ENCODE measurements around the gene IL17RA.
A peak's percentile ranks its signal among the peaks of the same experiment; 100 is the strongest.

Gene IL17RA

DNA sequence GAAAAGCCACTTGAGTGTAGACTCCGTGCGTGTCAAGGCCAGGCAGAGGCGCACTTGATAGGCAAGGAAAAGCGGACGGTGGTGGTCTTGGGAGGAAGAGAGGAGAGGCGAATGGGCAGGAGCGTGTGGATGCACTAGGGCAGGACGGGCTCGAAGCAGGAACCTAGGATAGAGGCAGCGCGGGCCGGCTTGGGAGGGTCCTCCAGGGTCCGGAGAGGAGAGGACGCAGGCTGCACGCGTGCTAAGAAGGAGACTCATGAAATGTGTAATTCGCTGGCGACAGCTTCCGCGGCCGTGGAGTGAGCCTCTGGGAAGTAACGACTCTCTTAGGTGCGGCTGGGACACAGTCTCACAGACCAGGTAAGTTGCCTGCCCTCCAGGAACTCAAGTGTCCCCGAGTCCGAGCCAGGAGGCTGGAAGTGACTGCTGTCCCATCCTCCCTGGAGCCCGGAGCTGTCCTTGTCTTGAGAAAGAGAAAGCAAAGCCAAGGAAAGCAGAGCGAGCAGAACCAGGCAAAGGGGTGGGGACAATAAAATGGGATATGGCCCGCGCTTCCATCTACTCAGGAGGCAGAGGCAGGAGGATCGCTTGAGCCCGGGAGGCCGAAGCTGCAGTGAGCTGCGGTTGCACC is 874 bp upstream of the IL17RA start:
- no peak for DNase-seq (ENCODE audit: low spot score)

DNA sequence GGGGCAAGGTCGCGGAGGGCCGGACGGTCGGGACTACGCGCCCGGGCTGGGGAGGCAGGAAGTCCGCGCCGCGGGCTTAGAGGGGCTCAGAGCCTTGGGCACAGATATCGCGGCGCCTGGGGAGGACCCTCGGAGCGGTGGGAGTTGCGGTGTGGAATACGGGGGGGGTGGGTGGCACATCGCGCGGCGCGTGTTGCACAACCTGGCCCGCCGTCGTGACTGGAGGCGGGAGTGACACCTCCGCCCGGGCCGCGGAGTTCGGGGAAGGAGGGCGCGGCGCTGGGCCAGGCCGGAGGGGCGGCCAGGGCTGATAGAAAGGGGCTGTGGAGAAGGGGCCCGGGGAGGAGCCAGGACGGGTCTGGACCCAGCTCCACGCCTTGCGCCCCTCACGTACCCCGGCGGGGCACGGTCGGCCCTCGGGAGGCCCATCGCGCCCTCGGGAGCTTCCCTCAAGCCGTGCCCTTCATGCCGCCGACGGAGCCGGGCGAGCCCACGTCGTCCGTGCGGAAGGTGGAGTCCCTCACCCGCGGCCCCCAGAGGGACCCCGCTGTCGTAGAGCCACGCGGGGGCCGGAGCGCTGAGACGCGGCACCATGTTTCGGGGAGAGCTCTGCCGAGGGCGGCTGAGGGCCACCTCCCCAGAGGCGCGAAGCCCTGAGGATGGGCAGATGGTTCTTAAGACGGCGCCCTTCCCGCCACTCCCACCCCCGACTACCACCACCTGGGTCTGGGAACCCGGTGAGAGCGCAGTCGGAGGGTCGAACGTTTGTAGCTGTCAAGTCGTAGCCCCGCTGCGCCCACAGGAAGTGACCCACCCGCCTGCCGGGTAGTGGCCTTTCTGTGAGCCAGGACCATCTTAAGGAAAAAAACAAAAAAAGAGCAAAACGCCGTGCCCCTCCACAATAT is 729 bp downstream of the IL17RA start:
- no peak for DNase-seq (ENCODE audit: low spot score)

DNA sequence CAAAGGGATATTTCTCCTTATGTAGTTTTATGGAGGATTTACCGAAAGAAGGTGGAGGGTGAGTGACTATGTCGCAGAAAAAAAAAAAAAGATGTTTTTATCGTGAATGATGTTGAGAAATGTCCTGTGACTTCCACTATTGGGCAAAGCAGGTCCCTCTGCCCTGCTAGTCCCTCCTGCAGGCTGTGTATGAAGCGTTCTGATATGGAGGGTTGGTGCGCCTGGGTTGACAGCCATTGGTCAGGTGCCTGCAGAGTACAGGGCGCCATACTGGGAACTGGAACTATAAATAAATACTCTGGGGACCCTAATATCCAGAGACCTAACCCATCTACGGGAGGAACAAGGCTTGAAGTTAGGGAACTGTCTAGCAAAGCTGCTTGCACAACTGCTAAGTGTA is 1.5 kb downstream of the IL17RA start:
- DNase-seq (ENCODE audit: low spot score): no peak

DNA sequence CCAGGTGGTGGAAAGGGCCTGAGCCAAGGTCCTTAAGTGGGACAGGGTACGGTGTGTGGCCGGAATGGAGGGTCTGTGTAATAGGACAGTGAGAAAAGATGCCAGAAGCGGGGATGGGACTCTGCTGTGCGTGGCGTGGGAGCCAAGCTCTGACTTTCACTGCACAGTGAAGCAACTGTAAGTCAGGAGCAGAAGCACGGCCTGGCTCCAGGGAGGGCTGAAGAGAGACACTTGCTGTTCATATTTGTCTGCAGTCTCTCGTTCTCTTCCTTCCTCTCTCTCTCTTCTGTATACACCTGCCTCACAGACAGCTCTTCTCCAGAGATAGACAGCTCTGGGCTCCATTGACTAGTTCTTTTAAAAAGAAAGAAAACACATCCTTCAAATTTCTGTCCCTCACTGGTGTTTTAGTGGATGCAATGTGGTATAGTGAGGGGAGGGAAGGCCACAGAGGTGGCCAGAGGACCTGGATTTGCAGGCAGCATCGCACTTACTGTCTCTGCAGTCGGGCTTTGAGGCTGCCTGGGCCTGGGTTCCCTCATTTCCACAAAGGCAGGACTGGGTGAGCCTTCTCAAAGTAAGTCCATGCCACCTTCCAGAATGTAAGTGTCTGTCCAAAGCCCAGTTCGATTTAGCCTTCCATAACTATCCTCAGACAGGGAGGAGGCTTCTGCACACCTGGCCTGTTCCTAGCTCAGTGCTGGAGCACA is 2.1 kb downstream of the IL17RA start:
- no peak for DNase-seq (ENCODE audit: low spot score)

DNA sequence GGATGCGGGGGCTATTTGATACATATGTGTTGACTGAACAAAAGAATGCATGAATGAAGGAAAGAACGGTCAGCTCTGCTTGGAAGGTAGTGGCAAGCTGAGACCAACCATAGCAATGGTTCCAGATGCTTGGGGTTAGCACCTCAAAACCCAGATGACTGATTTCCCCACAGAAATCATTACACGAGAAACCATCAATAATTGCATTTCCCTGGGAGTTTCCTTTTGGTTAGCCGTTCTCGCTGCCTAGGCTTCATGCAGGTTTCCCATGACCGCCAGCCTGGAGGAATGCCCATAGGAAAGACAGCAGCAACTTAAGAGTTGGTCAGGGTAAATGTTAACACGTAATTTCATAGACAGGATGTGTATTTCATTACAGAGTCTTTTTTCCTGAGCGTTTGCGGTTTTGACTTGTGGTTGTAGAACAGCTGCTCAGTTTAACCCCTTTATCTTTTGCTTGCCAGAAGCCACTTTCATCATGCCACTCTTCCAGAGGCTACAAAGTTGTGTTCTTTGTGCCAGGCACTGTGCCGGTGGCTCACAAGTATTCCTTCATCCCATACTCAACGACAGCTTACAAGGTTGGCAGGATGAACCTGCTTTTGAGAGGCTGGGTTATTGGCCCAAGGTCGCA is 2.8 kb downstream of the IL17RA start:
- peak; percentile 72 for DNase-seq (ENCODE audit: low spot score)

DNA sequence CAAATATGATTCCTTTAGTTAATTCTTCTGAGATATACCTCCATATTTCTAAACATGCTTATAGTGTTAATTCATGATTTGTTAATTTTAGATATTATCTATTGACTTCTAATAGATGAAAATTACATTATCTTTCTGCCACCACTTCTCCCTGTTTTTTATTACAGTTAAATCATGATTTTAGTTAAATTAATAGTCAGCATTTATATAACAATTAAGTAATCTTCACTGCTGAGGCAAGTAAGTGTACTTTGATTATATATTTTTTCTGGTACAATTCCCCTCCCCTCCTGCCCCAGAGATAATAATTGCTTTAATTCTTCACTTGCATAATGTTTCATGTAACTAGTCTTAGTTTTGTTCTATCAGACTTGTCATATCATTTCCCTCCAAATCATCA is 5.8 kb downstream of the IL17RA start:
- no peak for DNase-seq (ENCODE audit: low spot score)

DNA sequence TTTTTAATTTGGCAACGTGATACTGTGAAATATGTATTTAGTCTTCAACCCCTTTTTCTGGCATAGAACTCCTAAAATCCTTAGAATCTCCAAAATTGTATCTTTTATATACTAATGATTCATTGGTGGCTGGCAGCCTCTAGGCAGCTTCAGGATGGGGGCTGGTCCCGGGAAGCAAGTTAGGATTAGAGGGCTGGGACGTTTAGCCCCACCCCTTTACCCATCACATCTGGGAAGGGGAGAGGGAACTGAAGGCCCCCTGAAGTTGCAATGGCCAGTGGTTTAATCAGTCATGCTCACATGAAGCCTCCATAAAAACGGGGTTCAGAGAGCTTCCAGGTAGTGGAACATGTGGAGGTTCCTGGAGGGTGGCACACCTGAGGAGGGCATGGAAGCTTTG is 7.1 kb downstream of the IL17RA start:
- no peak for DNase-seq (ENCODE audit: low spot score)

DNA sequence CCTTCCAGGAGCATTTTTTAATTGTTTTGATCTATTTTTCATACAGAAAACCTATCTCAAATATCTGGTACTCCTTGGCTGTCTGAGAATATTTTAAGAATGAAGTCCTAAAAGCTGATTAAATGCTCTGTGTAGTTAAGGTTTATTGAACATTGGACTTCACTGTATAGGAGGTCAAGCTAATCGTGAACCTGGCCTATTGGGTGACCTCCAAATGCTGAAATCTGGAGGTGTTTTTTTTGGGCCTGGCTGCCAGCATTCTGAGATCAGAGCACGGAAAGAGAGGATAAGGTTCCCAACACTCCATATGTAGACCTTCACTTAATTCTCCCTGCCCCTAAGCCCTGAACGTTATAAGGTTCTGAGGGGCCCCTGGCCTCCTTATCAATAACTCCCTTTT is 8.3 kb downstream of the IL17RA start:
- no peak for DNase-seq (ENCODE audit: low spot score)

DNA sequence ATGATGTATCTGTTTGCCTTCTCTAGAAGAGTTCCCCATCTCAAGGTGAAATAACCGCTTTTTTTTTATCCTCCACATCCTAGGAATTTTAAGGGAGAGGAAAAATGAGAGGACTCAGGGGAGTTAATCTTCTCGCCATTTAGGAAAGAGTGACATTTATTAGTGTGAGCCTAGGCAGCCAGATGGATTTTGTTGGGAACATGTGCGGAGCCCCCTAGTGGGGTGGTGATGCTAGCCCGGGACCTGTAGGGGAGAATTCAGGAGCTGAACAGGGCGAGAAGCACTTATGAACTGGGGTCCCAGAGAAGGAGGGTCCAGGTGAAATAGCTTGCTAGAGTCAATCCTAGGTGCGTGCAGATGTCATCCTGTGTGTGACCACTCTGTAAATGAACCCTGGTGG is 10.7 kb downstream of the IL17RA start:
- no peak for DNase-seq (ENCODE audit: low spot score)

DNA sequence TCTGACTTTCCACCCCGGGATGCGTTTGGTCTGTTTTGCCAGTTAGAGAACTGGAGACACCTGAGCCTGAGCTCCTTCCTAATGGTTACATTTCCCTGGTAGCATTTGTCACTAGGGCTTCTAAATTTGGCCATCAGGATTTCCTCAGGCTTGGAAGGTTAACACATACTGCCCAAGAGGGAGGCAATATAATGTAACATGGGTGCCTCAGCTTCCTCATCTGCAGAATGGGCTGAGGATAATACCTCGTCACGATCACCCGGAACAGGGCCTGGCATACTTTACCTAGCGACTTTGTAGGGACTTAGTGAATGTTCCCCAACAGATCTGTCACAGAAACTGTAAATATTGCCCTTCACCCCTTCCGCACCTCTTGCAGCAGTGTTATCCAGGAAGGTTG is 11.3 kb downstream of the IL17RA start:
- DNase-seq (ENCODE audit: low spot score): no peak

DNA sequence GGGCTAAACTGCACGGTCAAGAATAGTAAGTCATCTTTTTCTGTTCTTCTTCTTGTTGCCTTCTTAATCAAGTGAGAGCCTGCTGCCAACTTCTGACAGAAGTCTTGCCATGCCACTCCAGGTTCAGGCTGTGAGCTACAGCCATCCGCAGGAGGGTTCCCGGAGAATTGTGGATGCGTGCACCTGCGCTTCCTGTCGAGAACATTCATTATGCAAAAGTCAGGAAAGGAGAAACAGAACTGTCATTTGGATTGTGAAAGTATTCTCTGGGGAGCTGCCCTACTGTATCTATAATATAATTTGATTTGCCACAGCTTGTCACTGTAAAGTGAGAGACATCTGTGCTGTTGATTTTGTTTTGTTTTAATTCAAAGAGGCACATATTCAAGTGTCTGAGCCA is 12.3 kb downstream of the IL17RA start:
- no peak for DNase-seq (ENCODE audit: low spot score)

DNA sequence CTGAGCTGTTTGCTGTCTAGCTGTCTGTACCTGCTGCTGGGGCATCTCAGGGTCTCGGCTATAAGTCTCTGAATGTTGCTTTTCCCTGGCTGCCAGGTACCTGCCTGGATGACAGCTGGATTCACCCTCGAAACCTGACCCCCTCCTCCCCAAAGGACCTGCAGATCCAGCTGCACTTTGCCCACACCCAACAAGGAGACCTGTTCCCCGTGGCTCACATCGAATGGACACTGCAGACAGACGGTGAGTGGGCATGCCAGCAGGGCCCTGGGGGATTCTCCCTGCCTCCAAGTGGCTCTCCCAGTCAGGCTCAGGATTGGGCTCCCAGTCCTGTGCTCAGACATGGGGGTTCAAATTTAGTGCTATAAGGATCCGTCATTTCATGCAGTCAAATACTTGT is 12.9 kb downstream of the IL17RA start:
- DNase-seq (ENCODE audit: low spot score): no peak

DNA sequence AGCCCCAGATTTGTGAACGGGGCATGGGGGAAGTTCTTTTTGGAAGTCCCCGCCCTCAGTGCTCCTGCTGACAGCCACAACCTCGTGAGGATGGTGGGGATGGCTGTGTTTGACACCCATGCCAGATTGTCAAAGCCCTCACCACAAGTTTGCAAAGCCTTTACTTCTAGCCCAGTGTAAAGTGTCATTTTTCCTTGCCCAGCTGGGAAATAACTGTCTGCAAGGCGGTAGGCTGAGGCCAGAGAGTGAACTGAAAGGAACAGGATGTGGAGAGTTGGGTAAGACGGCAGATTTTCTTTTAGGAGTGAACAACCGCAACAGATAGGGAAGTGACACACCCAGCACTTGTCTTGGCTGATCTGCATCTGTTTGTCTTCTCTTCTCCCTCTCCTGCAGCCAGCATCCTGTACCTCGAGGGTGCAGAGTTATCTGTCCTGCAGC is 13.6 kb downstream of the IL17RA start:
- DNase-seq (ENCODE audit: low spot score): peak; percentile 52

DNA sequence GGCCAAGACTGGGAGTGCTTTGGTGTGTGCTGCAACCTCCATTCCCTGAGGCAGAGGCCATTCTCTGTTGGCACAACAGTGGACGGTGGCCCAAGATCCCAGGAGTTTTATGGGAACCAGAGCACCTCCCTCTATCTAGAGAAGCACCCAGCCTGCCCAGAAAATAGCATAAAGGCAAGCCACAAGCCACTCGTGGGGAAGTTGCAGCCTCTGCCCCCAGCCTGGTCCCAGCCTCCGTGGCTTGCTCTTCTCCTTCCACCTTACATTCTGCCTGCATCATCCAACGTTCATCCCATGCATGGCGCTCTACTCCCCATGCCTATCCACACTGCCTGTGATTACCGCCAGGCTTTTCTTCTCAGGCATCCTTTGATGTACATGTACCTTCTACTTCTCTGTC is 15.8 kb downstream of the IL17RA start:
- no peak for DNase-seq (ENCODE audit: low spot score)

DNA sequence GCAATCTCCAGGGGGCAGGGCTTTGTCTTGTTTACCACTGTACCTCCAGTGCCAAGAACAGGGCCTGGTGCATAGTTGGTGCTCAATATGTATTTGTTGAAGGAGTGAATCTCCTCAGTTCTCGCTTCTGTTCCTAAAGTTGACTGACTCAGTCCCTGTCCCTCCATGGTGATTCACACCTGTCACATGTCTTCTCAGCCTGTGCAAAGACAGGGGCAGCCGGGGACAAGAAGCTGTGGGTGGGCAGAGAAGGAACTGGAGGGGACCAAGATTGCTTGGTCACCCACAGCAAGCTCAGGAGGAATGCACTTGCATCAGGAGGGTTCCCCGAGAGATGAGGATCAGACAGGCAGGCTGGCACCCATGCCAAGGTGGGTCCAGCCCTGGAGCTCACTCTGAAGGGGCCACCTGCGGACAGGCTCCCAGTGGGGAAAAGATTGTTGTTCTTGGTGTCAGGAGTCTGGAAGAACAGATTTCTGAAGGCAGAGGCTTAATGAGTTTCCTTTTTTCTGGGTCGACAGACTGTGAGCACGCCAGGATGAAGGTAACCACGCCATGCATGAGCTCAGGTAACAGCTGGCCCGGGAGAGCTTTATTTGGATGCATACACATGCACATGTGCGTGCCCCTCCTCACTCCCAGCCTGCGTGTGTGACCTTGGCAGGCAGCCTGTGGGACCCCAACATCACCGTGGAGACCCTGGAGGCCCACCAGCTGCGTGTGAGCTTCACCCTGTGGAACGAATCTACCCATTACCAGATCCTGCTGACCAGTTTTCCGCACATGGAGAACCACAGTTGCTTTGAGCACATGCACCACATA is 16.9 kb downstream of the IL17RA start:
- no peak for DNase-seq (ENCODE audit: low spot score)

DNA sequence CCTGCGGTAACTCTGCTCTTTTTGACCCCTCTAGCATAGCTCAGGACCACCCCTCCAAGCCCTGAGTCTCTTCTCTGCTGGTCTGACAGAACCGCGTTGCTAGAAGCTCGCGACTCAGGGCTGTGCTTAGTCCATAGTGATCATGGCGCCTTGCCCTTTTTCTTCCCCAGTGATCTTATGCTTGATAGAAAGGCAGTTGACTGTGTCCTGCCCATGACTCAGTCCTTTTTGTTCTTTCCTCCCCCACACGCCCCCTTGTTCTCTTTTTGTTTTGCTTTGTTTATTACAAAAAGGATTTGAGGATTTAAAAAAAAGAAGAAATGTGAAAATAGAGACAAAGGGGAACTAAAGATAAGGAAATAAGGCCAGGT is 17.5 kb downstream of the IL17RA start:
- no peak for DNase-seq (ENCODE audit: low spot score)

DNA sequence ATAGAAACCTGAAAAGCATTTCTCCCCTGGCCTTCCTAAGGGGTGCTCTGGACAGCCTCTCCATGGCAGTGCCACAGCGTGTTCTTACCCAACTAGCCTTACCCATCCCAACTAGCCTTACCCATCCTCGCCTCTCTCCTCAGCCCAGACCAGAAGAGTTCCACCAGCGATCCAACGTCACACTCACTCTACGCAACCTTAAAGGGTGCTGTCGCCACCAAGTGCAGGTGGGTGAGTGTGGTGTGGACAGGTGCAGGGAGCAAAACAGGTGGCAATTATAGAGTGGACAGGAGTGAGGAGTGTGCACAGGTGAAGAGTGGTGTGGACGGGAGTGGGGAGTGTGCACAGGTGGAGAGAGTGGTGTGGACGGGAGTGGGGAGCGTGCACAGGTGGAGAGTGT is 18.6 kb downstream of the IL17RA start:
- DNase-seq (ENCODE audit: low spot score): no peak

DNA sequence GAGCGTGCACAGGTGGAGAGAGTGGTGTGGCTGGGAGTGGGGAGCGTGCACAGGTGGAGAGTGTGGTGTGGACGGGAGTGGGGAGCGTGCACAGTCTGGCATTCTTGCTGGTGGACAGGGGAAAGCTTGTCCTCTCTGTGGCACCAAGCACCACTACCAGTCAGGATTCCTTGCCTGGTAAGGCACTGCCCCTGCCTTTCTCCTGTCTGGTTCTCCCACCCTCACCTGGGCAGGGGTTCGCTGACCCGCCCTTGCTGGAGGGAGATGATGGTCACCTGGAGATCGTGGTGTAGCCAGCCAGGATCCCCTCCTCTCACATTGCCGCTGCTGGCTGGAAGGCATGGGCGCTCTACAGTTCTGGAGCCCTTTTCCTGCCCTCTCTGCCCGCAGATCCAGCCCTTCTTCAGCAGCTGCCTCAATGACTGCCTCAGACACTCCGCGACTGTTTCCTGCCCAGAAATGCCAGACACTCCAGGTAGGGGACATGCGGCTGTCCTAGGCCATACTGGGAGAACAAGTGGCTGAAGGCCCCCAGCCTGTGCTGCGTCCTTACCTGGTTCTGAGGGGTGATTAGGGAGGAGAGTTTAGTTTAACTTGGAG is 19.6 kb downstream of the IL17RA start:
- DNase-seq (ENCODE audit: low spot score): no peak

DNA sequence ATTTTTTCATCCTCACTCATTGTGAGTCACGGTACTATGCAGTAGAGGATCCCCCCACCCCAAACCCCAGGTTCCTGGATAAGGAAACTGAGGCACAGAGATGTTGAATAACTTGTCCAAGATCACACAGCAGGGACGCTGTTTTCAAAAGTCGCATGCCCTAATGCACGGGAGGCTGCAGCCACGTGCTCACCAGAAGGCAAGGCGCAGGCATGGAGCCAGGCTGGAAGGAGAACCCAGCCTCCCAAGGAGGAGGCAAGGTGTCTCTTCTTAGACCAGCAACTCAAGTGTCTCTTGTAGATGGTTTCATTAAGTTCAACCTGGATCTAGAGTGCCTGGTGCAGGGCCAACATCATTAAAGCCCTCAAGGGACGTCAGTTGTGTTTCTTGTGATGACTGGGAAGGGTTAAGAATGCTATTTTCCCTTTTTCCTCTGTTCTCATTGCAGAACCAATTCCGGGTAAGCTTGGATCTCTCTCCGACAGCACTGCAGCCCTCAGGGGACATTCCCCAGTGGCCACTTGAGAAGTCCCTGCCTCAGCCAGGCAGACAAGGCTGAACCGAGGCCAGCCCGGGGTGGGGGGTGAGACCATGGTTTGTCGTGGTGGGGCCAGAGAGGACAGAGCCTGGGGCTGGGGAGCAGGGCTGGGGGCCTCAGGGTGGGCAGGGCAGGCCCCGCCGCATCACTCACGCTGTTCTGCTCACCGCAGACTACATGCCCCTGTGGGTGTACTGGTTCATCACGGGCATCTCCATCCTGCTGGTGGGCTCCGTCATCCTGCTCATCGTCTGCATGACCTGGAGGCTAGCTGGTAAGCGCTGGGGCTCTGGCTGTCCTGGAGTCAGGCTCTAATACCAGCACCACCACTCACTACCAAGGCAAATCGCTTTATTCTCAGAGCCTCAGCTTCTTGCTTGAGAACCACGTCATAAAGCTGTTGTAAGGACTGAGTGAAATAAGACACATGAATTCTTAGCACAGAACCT is 20.6 kb downstream of the IL17RA start:
- no peak for DNase-seq (ENCODE audit: low spot score)

DNA sequence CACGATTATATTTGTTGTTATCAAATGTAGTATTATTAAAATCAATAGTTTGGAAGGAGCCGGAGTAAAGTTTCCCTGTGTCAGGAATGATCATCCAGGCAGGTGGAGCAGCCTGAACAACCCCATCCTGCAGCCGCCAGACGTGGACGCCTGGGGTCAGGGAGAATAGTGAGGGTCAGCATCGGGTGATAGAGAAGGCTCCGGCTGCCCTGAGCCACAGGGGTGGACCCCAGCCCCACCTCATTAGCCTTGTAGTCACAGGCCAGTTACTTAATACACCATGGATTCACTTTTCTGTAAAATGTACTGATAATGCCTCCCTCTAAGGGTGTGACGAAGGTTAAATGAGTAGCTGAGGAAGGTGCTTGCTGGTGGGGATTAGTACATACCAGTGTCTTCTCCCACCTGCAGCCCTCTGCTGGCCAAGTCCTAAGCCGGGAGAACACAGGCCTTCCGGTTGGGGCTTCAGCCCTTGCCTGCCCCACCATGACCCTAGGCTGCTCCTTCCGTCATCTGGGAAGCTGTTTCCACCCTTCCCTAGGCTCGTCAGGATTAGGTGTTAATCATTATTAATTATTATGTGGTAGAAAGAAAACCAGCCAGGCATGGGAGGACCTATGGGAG is 21.5 kb downstream of the IL17RA start:
- no peak for DNase-seq (ENCODE audit: low spot score)

Data from CD4-positive, alpha-beta T cell treated with Interleukin-6 at 100 ng/mL for 8 hours (primary cell).